ENCODE measurements around the gene SERPINA5. TPM values are rescaled to one million over a fixed set of nuclear protein-coding genes. Genes with fewer than 3 reads are reported as not detected.

SERPINA5 gene
- total and polyA plus RNA-seq, 10 of the 15 experiments (the other 5 are each of a cell fraction or from before 2014, with no cell fraction given) = 0.90 TPM; not detected in 9

DNA sequence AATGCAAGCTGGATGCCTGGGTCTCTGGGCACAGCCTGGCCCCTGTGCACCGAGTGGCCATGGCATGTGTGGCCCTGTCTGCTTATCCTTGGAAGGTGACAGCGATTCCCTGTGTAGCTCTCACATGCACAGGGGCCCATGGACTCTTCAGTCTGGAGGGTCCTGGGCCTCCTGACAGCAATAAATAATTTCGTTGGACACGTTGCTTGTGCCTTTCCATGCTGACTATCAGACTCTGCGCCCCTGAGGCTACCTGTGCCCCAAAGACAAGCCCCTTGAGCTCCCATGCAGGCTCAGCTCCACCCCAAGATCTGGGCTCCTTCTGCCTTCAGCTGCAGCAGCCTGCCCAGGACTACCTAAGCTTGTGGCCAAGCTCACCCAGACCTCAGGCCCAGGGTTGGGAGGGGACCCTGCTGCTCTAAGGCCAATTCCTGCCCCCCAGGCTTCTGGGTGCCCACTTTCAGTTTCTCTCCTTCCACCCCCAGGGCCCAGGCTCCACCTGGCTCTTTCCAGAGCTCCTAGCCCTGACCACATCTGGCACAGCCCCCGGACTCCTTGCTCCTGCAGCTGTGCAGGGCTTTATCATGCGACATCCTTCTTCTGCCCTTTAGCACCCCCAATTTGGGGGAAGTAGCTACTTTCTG, 42.8 kb downstream of the SERPINA5 start:
- no peaks in the 10 kb centered on the region for H3K4me1 ChIP-seq (ENCODE audit: control insufficient read depth, insufficient read depth, low read length)
- intact Hi-C loops (cut with micrococcal nuclease; ENCODE audit: unreplicated experiment) (no loop called here), in situ Hi-C loops (cut with MboI) (no loop called here)
- no peak overlapping the region for H3K4me3 ChIP-seq
- no peak overlapping the region for H2AFZ ChIP-seq (ENCODE audit: control insufficient read depth, low read depth, low read length)
- ChIA-PET CTCF (no interaction called here), SMC1A (ENCODE audit: uncharacterized antibody, unreplicated experiment) (no interaction called here), POLR2A (no interaction called here), RAD21 (ENCODE audit: unreplicated experiment) (no interaction called here)
- H3K9me3 ChIP-seq (replicated peaks; ENCODE audit: control insufficient read depth, insufficient read depth, low read length) = no peaks in the 10 kb centered on the region; the same call in 2 of the 3 replicates
- H4K20me1 ChIP-seq (ENCODE audit: control insufficient read depth, insufficient read depth) = no peaks in the 10 kb centered on the region
- DNase-seq (ENCODE audit: low read depth, low spot score) (no peak), ATAC-seq (no peak), FAIRE-seq (no peak)
- no peak overlapping the region for H3K4me2 ChIP-seq (ENCODE audit: control insufficient read depth, insufficient read depth)
- H3K9ac ChIP-seq (ENCODE audit: control insufficient read depth, insufficient read depth, low read length) = no peak overlapping the region
- BruUV-seq (replicated peaks) = no TSS peak
- H3K27me3 ChIP-seq (replicated peaks in 1 of 2; ENCODE audit: control insufficient read depth in 2 of 2, insufficient read depth in 2 of 2, low read length in 1 of 2) = peaks cover 0 to 2% of the 10 kb centered on the region in 2 experiments; a peak in 1 of 4 replicates
- H3K79me2 ChIP-seq (ENCODE audit: control insufficient read depth, insufficient read depth, low read length) = no peaks in the 10 kb centered on the region
- H3K36me3 ChIP-seq (ENCODE audit: control insufficient read depth in 2 of 2, insufficient read depth in 2 of 2, low read length in 1 of 2) = no peaks in the 10 kb centered on the region
- WGBS (ENCODE audit: insufficient coverage, insufficient replicate concordance, low lambda C conversion rate, missing lambda C conversion rate) = 16% methylated on average over 7 of the region's 7 CpGs
- H3K27ac ChIP-seq (ENCODE audit: control insufficient read depth, insufficient read depth) = no peak overlapping the region
- TF ChIP-seq, protein P1, sequence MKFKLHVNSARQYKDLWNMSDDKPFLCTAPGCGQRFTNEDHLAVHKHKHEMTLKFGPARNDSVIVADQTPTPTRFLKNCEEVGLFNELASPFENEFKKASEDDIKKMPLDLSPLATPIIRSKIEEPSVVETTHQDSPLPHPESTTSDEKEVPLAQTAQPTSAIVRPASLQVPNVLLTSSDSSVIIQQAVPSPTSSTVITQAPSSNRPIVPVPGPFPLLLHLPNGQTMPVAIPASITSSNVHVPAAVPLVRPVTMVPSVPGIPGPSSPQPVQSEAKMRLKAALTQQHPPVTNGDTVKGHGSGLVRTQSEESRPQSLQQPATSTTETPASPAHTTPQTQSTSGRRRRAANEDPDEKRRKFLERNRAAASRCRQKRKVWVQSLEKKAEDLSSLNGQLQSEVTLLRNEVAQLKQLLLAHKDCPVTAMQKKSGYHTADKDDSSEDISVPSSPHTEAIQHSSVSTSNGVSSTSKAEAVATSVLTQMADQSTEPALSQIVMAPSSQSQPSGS (IDR thresholded peaks at IDR 0.05; ENCODE audit: low read length) = no peak
- TF ChIP-seq, protein P2, sequence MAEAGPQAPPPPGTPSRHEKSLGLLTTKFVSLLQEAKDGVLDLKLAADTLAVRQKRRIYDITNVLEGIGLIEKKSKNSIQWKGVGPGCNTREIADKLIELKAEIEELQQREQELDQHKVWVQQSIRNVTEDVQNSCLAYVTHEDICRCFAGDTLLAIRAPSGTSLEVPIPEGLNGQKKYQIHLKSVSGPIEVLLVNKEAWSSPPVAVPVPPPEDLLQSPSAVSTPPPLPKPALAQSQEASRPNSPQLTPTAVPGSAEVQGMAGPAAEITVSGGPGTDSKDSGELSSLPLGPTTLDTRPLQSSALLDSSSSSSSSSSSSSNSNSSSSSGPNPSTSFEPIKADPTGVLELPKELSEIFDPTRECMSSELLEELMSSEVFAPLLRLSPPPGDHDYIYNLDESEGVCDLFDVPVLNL (IDR thresholded peaks at IDR 0.05; ENCODE audit: low read depth, low read length) = no peak
- TF ChIP-seq WRNIP1 (IDR thresholded peaks at IDR 0.05; ENCODE audit: borderline replicate concordance, low read depth, low read length) = no peak
- no peak for TF ChIP-seq TARDBP (IDR thresholded peaks at IDR 0.05; ENCODE audit: borderline replicate concordance)
- TF ChIP-seq, protein P3, sequence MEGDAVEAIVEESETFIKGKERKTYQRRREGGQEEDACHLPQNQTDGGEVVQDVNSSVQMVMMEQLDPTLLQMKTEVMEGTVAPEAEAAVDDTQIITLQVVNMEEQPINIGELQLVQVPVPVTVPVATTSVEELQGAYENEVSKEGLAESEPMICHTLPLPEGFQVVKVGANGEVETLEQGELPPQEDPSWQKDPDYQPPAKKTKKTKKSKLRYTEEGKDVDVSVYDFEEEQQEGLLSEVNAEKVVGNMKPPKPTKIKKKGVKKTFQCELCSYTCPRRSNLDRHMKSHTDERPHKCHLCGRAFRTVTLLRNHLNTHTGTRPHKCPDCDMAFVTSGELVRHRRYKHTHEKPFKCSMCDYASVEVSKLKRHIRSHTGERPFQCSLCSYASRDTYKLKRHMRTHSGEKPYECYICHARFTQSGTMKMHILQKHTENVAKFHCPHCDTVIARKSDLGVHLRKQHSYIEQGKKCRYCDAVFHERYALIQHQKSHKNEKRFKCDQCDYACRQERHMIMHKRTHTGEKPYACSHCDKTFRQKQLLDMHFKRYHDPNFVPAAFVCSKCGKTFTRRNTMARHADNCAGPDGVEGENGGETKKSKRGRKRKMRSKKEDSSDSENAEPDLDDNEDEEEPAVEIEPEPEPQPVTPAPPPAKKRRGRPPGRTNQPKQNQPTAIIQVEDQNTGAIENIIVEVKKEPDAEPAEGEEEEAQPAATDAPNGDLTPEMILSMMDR (IDR thresholded peaks at IDR 0.05 in 2 of 3, conservative IDR thresholded peaks at IDR 0.05 in 1 of 3; ENCODE audit: control insufficient read depth in 2 of 3, extremely low read depth in 1 of 3, insufficient read depth in 1 of 3, low read depth in 3 of 3, low read length in 3 of 3) = no peak
- no peak for TF ChIP-seq JUNB (IDR thresholded peaks at IDR 0.05)
- no peak for TF ChIP-seq BHLHE40 (IDR thresholded peaks at IDR 0.05; ENCODE audit: borderline replicate concordance in 1 of 2, low read depth in 2 of 2, low read length in 1 of 2)
- no peak for TF ChIP-seq KAT2A (conservative IDR thresholded peaks at IDR 0.05; ENCODE audit: control insufficient read depth, low read depth, low read length)
- no peak for TF ChIP-seq NR2F1 (conservative IDR thresholded peaks at IDR 0.05)
- TF ChIP-seq BRCA1 (IDR thresholded peaks at IDR 0.05; ENCODE audit: low read depth, low read length) = no peak
- TF ChIP-seq, protein P4, sequence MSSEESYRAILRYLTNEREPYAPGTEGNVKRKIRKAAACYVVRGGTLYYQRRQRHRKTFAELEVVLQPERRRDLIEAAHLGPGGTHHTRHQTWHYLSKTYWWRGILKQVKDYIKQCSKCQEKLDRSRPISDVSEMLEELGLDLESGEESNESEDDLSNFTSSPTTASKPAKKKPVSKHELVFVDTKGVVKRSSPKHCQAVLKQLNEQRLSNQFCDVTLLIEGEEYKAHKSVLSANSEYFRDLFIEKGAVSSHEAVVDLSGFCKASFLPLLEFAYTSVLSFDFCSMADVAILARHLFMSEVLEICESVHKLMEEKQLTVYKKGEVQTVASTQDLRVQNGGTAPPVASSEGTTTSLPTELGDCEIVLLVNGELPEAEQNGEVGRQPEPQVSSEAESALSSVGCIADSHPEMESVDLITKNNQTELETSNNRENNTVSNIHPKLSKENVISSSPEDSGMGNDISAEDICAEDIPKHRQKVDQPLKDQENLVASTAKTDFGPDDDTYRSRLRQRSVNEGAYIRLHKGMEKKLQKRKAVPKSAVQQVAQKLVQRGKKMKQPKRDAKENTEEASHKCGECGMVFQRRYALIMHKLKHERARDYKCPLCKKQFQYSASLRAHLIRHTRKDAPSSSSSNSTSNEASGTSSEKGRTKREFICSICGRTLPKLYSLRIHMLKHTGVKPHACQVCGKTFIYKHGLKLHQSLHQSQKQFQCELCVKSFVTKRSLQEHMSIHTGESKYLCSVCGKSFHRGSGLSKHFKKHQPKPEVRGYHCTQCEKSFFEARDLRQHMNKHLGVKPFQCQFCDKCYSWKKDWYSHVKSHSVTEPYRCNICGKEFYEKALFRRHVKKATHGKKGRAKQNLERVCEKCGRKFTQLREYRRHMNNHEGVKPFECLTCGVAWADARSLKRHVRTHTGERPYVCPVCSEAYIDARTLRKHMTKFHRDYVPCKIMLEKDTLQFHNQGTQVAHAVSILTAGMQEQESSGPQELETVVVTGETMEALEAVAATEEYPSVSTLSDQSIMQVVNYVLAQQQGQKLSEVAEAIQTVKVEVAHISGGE (CRISPR knock-in tag; IDR thresholded peaks at IDR 0.05) = no peak
- TF ChIP-seq, protein P5, sequence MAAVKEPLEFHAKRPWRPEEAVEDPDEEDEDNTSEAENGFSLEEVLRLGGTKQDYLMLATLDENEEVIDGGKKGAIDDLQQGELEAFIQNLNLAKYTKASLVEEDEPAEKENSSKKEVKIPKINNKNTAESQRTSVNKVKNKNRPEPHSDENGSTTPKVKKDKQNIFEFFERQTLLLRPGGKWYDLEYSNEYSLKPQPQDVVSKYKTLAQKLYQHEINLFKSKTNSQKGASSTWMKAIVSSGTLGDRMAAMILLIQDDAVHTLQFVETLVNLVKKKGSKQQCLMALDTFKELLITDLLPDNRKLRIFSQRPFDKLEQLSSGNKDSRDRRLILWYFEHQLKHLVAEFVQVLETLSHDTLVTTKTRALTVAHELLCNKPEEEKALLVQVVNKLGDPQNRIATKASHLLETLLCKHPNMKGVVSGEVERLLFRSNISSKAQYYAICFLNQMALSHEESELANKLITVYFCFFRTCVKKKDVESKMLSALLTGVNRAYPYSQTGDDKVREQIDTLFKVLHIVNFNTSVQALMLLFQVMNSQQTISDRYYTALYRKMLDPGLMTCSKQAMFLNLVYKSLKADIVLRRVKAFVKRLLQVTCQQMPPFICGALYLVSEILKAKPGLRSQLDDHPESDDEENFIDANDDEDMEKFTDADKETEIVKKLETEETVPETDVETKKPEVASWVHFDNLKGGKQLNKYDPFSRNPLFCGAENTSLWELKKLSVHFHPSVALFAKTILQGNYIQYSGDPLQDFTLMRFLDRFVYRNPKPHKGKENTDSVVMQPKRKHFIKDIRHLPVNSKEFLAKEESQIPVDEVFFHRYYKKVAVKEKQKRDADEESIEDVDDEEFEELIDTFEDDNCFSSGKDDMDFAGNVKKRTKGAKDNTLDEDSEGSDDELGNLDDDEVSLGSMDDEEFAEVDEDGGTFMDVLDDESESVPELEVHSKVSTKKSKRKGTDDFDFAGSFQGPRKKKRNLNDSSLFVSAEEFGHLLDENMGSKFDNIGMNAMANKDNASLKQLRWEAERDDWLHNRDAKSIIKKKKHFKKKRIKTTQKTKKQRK (IDR thresholded peaks at IDR 0.05; ENCODE audit: low read depth, low read length) = no peak
